ENCODE measurements around the gene FHL2.

The FHL2 gene

GRCh38 chr2:105445976-105446375 lies 47.1 kb upstream of the FHL2 start:
- no peak overlapping the region for H3K27ac ChIP-seq (ENCODE audit: low read depth, low read length)
- no peaks in the 10 kb centered on the region for H3K79me2 ChIP-seq (ENCODE audit: control insufficient read depth, low read length)
- no peaks in the 10 kb centered on the region for H3K4me1 ChIP-seq (ENCODE audit: control insufficient read depth, low read length)
- H4K20me1 ChIP-seq (ENCODE audit: control insufficient read depth, insufficient read depth, low read depth, low read length): no peaks in the 10 kb centered on the region
- H3K9me3 ChIP-seq (ENCODE audit: control insufficient read depth, insufficient read depth, low read length): no peaks in the 10 kb centered on the region
- no peaks in the 10 kb centered on the region for H3K36me3 ChIP-seq (ENCODE audit: control insufficient read depth, low read length)
- H3K4me2 ChIP-seq (ENCODE audit: low read length): no peak overlapping the region
- H3K9me2 ChIP-seq (replicated peaks; ENCODE audit: control insufficient read depth, low read length): no peaks in the 10 kb centered on the region
- peaks cover 2% of the 10 kb centered on the region; the same call in 1 of the 2 replicates for H3K27me3 ChIP-seq (ENCODE audit: control insufficient read depth, low read length)
- H3K4me3 ChIP-seq (ENCODE audit: low read length): no peak overlapping the region
- H3F3A ChIP-seq (ENCODE audit: control insufficient read depth, insufficient read depth): no peaks in the 10 kb centered on the region
- TF ChIP-seq CTCF (IDR thresholded peaks at IDR 0.05; ENCODE audit: low read depth, low read length, poor library complexity, severe bottlenecking) (no peak), EZH2phosphoT487 (IDR thresholded peaks at IDR 0.05; ENCODE audit: borderline replicate concordance, low read length) (no peak)

DNA sequence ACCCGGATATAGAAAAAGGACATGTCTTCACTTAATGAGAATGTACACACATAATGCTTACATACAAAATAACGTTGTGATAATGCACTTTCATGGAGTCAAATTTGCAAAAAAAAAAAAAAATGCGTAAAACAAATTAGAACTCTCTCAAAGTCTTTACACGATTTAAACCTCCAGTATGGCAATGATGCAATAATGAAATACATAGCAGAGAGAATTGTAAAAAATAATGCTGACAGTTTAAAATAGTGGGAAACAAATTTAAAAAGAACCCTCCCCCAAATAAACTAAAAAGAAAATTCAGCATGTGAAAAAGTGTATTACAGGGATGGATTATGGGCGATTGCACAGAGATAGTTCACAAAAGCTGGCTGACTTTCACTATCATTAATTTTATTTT lies 46.6 kb upstream of the FHL2 start:
- H3K4me3 ChIP-seq (ENCODE audit: low read length): no peak overlapping the region

GRCh38 chr2:105443617-105444598 lies 45.1 kb upstream of the FHL2 start:
- Histone ChIP-seq H3K9me3 (ENCODE audit: control insufficient read depth, insufficient read depth, low read length) (no peaks in the 10 kb centered on the region), H3K36me3 (ENCODE audit: control insufficient read depth, low read length) (no peaks in the 10 kb centered on the region), H3K9me2 (replicated peaks; ENCODE audit: control insufficient read depth, low read length) (no peaks in the 10 kb centered on the region), H4K20me1 (ENCODE audit: control insufficient read depth, insufficient read depth, low read depth, low read length) (no peaks in the 10 kb centered on the region), H3K27me3 (ENCODE audit: control insufficient read depth, low read length) (peaks cover under 1% of the 10 kb centered on the region; the same call in 1 of the 2 replicates), H3K4me1 (ENCODE audit: control insufficient read depth, low read length) (no peaks in the 10 kb centered on the region), H3K79me2 (ENCODE audit: control insufficient read depth, low read length) (no peaks in the 10 kb centered on the region), H3K4me2 (ENCODE audit: low read length) (no peak overlapping the region), H3F3A (ENCODE audit: control insufficient read depth, insufficient read depth) (no peaks in the 10 kb centered on the region), H3K27ac (ENCODE audit: low read depth, low read length) (no peak overlapping the region), H3K4me3 (ENCODE audit: low read length) (no peak overlapping the region)
- no peak for TF ChIP-seq CTCF (IDR thresholded peaks at IDR 0.05; ENCODE audit: low read depth, low read length, poor library complexity, severe bottlenecking)

More for the DNA sequence above, 46.6 kb upstream of the FHL2 start:
- peaks cover 2% of the 10 kb centered on the region; the same call in 1 of the 2 replicates for H3K27me3 ChIP-seq (ENCODE audit: control insufficient read depth, low read length)
- no peaks in the 10 kb centered on the region for H4K20me1 ChIP-seq (ENCODE audit: control insufficient read depth, insufficient read depth, low read depth, low read length)
- H3K4me2 ChIP-seq (ENCODE audit: low read length): no peak overlapping the region
- no peaks in the 10 kb centered on the region for H3K9me2 ChIP-seq (replicated peaks; ENCODE audit: control insufficient read depth, low read length)
- TF ChIP-seq EZH2phosphoT487 (IDR thresholded peaks at IDR 0.05; ENCODE audit: borderline replicate concordance, low read length) (no peak), CTCF (IDR thresholded peaks at IDR 0.05; ENCODE audit: low read depth, low read length, poor library complexity, severe bottlenecking) (no peak)
- H3K27ac ChIP-seq (ENCODE audit: low read depth, low read length): no peak overlapping the region
- H3F3A ChIP-seq (ENCODE audit: control insufficient read depth, insufficient read depth): no peaks in the 10 kb centered on the region
- no peaks in the 10 kb centered on the region for H3K36me3 ChIP-seq (ENCODE audit: control insufficient read depth, low read length)
- H3K79me2 ChIP-seq (ENCODE audit: control insufficient read depth, low read length): no peaks in the 10 kb centered on the region
- no peaks in the 10 kb centered on the region for H3K4me1 ChIP-seq (ENCODE audit: control insufficient read depth, low read length)
- no peaks in the 10 kb centered on the region for H3K9me3 ChIP-seq (ENCODE audit: control insufficient read depth, insufficient read depth, low read length)

Data from DOHH2 (cell line).